ENCODE measurements around the gene TRIM64C.
"Not testable (repeated sequence)": the region's sequence is repeated elsewhere in the genome, so short reads cannot be mapped to it uniquely, and the experiment has no call there.

The TRIM64C gene

GRCh38 chr11:49059012-49059411 lies at the start of gene TRIM64C:
Gene TRIM64C (minus strand): TSS chr11:49059112. CDS start chr11:49059112, 0 bp downstream.
- not testable (repeated sequence) for DNase-seq

DNA sequence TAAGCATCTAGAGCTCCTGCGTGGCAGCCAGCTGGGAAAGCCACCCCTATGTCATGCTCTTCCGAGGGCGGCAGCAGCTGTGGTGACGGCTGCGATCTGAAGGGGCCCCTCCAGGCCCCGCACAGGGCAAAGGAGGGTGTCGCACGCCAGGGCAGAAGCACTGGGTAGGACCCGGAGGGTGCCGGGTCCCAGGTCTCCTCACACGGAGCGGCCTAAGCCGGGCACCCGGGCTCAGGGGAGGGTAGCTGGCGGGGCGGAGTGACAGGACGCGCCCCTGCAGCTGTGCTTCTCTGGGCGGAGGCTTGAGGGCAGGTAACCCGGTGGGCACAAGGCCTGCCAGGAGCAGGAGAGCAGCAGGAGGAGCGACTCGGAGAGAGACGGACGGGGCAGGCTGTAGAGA lies 43.4 kb upstream of the TRIM64C start:
- DNase-seq, result not testable (repeated sequence)

DNA sequence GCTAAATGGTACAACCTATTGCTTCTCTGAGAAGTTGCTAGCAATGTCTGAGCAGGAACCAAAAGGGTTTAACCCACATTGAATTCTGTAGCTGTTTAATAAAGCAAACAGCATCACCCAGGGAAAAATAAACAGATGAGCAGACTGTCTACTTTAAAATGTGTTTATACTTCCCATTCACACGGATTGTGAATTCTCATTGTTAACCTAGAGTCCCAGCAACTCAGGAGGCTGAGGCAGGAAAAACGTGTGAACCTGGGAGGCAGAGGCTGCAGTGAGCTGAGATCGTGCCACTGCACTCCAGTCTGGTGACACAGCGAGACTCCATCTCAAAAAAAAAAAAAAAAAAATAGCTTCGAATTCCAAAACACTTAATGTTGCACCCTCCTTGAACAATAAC lies 11.0 kb upstream of the TRIM64C start:
- DNase-seq, result not testable (repeated sequence)

DNA sequence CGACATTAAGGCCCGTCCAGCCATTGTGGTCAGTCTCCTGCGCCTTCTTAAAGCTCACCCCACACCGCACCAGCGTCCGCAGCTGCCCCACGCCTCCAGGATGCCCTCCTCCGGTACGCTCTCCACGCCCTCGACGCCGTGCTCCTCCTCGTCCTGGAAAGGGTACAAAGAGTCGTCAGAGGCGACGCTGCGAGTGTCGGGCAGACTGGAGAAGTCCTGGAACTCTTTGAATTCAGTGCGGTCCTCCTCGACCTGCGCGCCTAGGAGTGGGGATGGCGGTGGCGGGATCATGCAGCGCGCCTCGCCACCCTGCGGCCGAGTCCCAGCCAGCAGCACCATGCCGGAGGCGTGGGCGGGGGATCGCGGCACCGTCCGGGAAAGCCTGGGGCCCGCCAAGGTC lies 9.1 kb downstream of the TRIM64C start:
- DNase-seq, result not testable (repeated sequence)

DNA sequence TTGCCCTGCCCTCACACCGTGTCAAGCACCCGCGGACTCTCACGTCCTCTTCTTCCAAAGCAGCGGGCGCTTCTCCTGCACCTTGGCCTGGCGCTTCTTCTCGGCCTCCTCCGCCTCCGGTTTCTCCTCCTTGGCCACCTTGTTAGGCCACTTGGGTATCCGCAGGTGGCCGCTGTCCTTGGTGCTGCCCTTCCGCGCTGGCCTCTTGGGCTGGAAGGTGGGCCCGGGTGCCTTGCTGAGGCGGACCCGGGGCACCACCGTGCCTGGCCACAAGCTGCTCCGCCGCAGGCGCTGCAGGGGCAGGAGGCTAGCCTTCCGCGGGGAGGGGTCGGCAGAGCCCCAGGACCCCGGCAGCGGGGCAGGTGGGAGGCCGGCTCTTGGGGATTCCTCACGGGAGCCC lies 10.7 kb downstream of the TRIM64C start:
- not testable (repeated sequence) for DNase-seq

DNA sequence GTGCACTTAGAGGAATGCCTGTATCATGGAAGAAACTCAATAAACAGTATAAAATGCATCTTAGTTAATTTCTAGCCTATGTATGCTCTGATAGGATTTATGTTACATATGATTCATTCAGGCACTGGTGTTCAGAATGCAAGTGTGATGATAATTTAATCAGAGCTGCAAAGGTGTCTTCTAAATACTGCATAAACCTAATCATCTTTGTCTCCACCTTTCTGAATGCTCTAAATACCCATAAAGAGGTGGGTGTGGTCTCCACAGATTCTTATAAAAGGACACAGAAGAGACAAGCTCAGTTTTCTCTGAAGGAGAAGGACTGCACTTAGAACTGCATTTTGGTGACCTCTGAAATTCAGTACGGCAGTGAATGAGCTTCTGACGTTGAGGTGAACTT lies 30.4 kb downstream of the TRIM64C start, which contains the start of gene TRIM49B:
Gene TRIM49B (plus strand): TSS at position 301 of the 400 bp plus-strand sequence. CDS start 2,777 bp downstream, outside the sequence.
- not testable (repeated sequence) for DNase-seq
